Keratinocyte (primary cell): ENCODE results near the gene RAPGEF3. TPM values are rescaled to one million over a fixed set of nuclear protein-coding genes. Genes with fewer than 3 reads are reported as not detected.

Experiments used
- DNase-seq: peaks from one replicate; pipeline ENCODE4 v3.0.0-alpha.2; 2011; ENCODE audit warnings: low read depth, missing footprints, low spot score
- FAIRE-seq: peaks from 2 replicates; lab custom pipeline; 2011; peaks lifted over from hg19 to GRCh38; lab: Jason Lieb, UNC
- H2AFZ ChIP-seq: 2 replicates; pipeline ENCODE4 v1.6.0; 2012; ENCODE audit warnings: low read length, control low read depth, inconsistent platforms; ENCODE audit not compliant: control insufficient read depth
- H3K27ac ChIP-seq: 2 replicates; pipeline ENCODE4 v1.5.1; 2011; ENCODE audit warnings: low read length; ENCODE audit not compliant: control insufficient read depth, insufficient read depth
- H3K27me3 ChIP-seq: 3 replicates; pipeline ENCODE4 v1.6.0; 2011; ENCODE audit warnings: low read length; ENCODE audit not compliant: control insufficient read depth, insufficient read depth; ENCODE audit errors: extremely low read depth
- H3K36me3 ChIP-seq, 2 experiments: 2 replicates in 1 of 2; 3 replicates in 1 of 2; pipeline ENCODE4 v1.5.1; 2011; ENCODE audit warnings: low read length in 2 of 2, mild to moderate bottlenecking in 1 of 2; ENCODE audit not compliant: control insufficient read depth in 2 of 2, insufficient read depth in 2 of 2; ENCODE audit errors: extremely low read depth in 1 of 2
- H3K4me1 ChIP-seq: 3 replicates; pipeline ENCODE4 v1.5.1; 2011; ENCODE audit warnings: low read length; ENCODE audit not compliant: control insufficient read depth, insufficient read depth; ENCODE audit errors: extremely low read depth
- H3K4me2 ChIP-seq: 3 replicates; pipeline ENCODE4 v1.6.0; 2011; ENCODE audit warnings: low read depth, low read length; ENCODE audit not compliant: control insufficient read depth, insufficient read depth; ENCODE audit errors: extremely low read depth
- H3K4me3 ChIP-seq, 3 experiments: fragments of 200-600 bp in 1 of 3; sonication (generic) in 1 of 3; 2 replicates in 2 of 3; 3 replicates in 1 of 3; pipeline ENCODE4 v1.5.1; 2011 to 2016; ENCODE audit warnings: low read length in 3 of 3, mild to moderate bottlenecking in 3 of 3, control low read depth in 2 of 3, inconsistent platforms in 1 of 3, low read depth in 1 of 3, mixed read lengths in 1 of 3, mixed run types in 1 of 3, moderate library complexity in 1 of 3; ENCODE audit not compliant: control insufficient read depth in 2 of 3, insufficient read depth in 2 of 3; ENCODE audit errors: extremely low read depth in 1 of 3
- H3K79me2 ChIP-seq: 2 replicates; pipeline ENCODE4 v1.6.0; 2012; ENCODE audit warnings: low read length; ENCODE audit not compliant: control insufficient read depth, insufficient read depth
- H3K9ac ChIP-seq: 3 replicates; pipeline ENCODE4 v1.6.0; 2011; ENCODE audit warnings: low read length; ENCODE audit not compliant: control insufficient read depth, insufficient read depth; ENCODE audit errors: extremely low read depth
- H3K9me1 ChIP-seq: 3 replicates; pipeline ENCODE4 v1.6.0; 2011; ENCODE audit warnings: low read length; ENCODE audit not compliant: control insufficient read depth, insufficient read depth; ENCODE audit errors: extremely low read depth
- H3K9me3 ChIP-seq: 2 replicates; pipeline ENCODE4 v1.5.1; 2012; ENCODE audit warnings: low read depth, low read length; ENCODE audit not compliant: control insufficient read depth
- H4K20me1 ChIP-seq: 3 replicates; pipeline ENCODE4 v1.6.0; 2011; ENCODE audit warnings: low read length; ENCODE audit not compliant: control insufficient read depth, insufficient read depth; ENCODE audit errors: extremely low read depth
- CTCF ChIP-seq, 3 experiments: IDR thresholded peaks in 1 of 3; conservative IDR thresholded peaks in 1 of 3; optimal IDR thresholded peaks in 1 of 3; 2 replicates in 2 of 3; 3 replicates in 1 of 3; pipeline versions ENCODE3 to v1.5.1; 2011; ENCODE audit warnings: low read length in 3 of 3, mild to moderate bottlenecking in 3 of 3, moderate library complexity in 2 of 3, control low read depth in 1 of 3, inconsistent platforms in 1 of 3; ENCODE audit not compliant: insufficient read depth in 2 of 3; ENCODE audit errors: extremely low read depth in 1 of 3
- EZH2 ChIP-seq: IDR thresholded peaks from one replicate; pipeline ENCODE4 v1.6.1; 2012; ENCODE audit warnings: inconsistent platforms, mild to moderate bottlenecking, low read length, moderate library complexity
- dilution Hi-C: fragments of 300-500 bp; cut with MboI; formaldehyde crosslinking; loops from one replicate; pipeline ENCODE4 v1.7.0; 2020; ENCODE audit warnings: low sequenced_read_pairs; ENCODE audit not compliant: extremely low pct_ligation_motif_present
- polyA plus RNA-seq, 5 experiments: library from polyadenylated mRNA; depleted of rRNA in 3 of 5; stranded (reverse) in 3 of 5; stranded (forward) in 1 of 5; unstranded in 1 of 5; fragments of >200 nt; gene quantifications; 1 replicate in 1 of 5; 2 replicates in 3 of 5; 3 replicates in 1 of 5; pipeline versions ENCODE4 v1.2.1 to v1.2.3, GENCODE V29; 2011 to 2012; ENCODE audit warnings: missing spikeins in 2 of 5, low read depth in 1 of 5, low replicate concordance in 1 of 5

The RAPGEF3 gene
- polyA plus RNA-seq, 1 donor (not counting 4 experiments of a cell fraction or from before 2014, with no cell fraction given), result 5.1 TPM

- FAIRE-seq, result no peak
- Histone ChIP-seq H2AFZ (no peak overlapping the region), H3K4me2 (no peak overlapping the region), H3K27me3 (no peaks in the 10 kb centered on the region), H3K4me1 (no peaks in the 10 kb centered on the region), H4K20me1 (no peaks in the 10 kb centered on the region), H3K27ac (no peak overlapping the region), H3K9me1 (no peaks in the 10 kb centered on the region), H3K79me2 (no peaks in the 10 kb centered on the region), H3K36me3 (peaks cover 52 to 66% of the 10 kb centered on the region in 2 experiments), H3K9me3 (no peaks in the 10 kb centered on the region), H3K4me3 (no peak overlapping the region), H3K9ac (no peak overlapping the region)
- no peak for TF ChIP-seq CTCF (optimal IDR thresholded peaks at IDR 0.05 in 1 of 3, IDR thresholded peaks at IDR 0.05 in 1 of 3, conservative IDR thresholded peaks at IDR 0.05 in 1 of 3; ENCODE audit: extremely low read depth in 1 of 3, insufficient read depth in 2 of 3, low read length in 3 of 3)
- no peak for TF ChIP-seq EZH2
- dilution Hi-C loops, result no loop called here
- no peak for DNase-seq
Observed at GRCh38 chr12:47791351-47791746, 32.7 kb upstream of the RAPGEF3 start.

GRCh38 chr12:47790676-47791350, 32.1 kb upstream of the RAPGEF3 start:
- no peak overlapping the region for H3K27ac ChIP-seq
- no peaks in the 10 kb centered on the region for H3K9me3 ChIP-seq
- no peaks in the 10 kb centered on the region for H3K79me2 ChIP-seq
- H3K27me3 ChIP-seq, result no peaks in the 10 kb centered on the region
- no peaks in the 10 kb centered on the region for H4K20me1 ChIP-seq
- no peak overlapping the region for H3K4me3 ChIP-seq
- H2AFZ ChIP-seq, result no peak overlapping the region
- FAIRE-seq, result no peak
- TF ChIP-seq CTCF (optimal IDR thresholded peaks at IDR 0.05 in 1 of 3, IDR thresholded peaks at IDR 0.05 in 1 of 3, conservative IDR thresholded peaks at IDR 0.05 in 1 of 3; ENCODE audit: extremely low read depth in 1 of 3, insufficient read depth in 2 of 3, low read length in 3 of 3) (no peak), EZH2 (no peak)
- no peaks in the 10 kb centered on the region for H3K4me1 ChIP-seq
- no peak overlapping the region for H3K9ac ChIP-seq
- DNase-seq, result no peak
- dilution Hi-C loops, result no loop called here
- H3K9me1 ChIP-seq, result no peaks in the 10 kb centered on the region
- no peak overlapping the region for H3K4me2 ChIP-seq
- peaks cover 57 to 67% of the 10 kb centered on the region in 2 experiments for H3K36me3 ChIP-seq
